A673 (cell line): ENCODE measurements around the gene IWS1.

Experiments
- CTCF ChIP-seq: fragments of 300-800, 200-600 bp; sonication (generic); conservative IDR thresholded peaks from 2 replicates; pipeline ENCODE4 v1.5.1; 2017; ENCODE audit warnings: low read depth, mild to moderate bottlenecking, antibody characterized with exemption, low read length, moderate library complexity, mixed read lengths
- EZH2 ChIP-seq: fragments of 200-600 bp; sonication (generic); IDR thresholded peaks from 2 replicates; pipeline ENCODE4 v1.6.1; 2017; ENCODE audit warnings: borderline replicate concordance, low read depth, mild to moderate bottlenecking, mixed read lengths, antibody characterized with exemption, low read length; ENCODE audit not compliant: poor library complexity, severe bottlenecking

GRCh38 chr2:127520424-127520823 lies 5.9 kb downstream of the IWS1 start:
- TF ChIP-seq CTCF (no peak), EZH2 (no peak)
